NB4 (cell line): ENCODE measurements around the gene RCOR1.

Experiments used
- DNase-seq: peaks from one replicate; pipeline ENCODE4 v3.0.0; 2010; ENCODE audit warnings: low read depth
- H3K4me3 ChIP-seq: one replicate; pipeline ENCODE4 v1.5.1; 2011; ENCODE audit warnings: mild to moderate bottlenecking, low read depth, low read length, moderate library complexity
- CTCF ChIP-seq: IDR thresholded peaks from one replicate; pipeline ENCODE4 v1.5.1; 2012; ENCODE audit warnings: low read depth, low read length
- MAX ChIP-seq: IDR thresholded peaks from 2 replicates; pipeline ENCODE4 v1.6.1; 2011; ENCODE audit warnings: low read depth, low read length
- MYC ChIP-seq: IDR thresholded peaks from 2 replicates; pipeline ENCODE4 v1.6.1; 2011; ENCODE audit warnings: low read depth, low read length
- POLR2A ChIP-seq: IDR thresholded peaks from 2 replicates; pipeline ENCODE4 v1.6.1; 2011; ENCODE audit warnings: mild to moderate bottlenecking; ENCODE audit not compliant: insufficient read length; ENCODE audit errors: extremely low read depth

RCOR1 gene

DNA sequence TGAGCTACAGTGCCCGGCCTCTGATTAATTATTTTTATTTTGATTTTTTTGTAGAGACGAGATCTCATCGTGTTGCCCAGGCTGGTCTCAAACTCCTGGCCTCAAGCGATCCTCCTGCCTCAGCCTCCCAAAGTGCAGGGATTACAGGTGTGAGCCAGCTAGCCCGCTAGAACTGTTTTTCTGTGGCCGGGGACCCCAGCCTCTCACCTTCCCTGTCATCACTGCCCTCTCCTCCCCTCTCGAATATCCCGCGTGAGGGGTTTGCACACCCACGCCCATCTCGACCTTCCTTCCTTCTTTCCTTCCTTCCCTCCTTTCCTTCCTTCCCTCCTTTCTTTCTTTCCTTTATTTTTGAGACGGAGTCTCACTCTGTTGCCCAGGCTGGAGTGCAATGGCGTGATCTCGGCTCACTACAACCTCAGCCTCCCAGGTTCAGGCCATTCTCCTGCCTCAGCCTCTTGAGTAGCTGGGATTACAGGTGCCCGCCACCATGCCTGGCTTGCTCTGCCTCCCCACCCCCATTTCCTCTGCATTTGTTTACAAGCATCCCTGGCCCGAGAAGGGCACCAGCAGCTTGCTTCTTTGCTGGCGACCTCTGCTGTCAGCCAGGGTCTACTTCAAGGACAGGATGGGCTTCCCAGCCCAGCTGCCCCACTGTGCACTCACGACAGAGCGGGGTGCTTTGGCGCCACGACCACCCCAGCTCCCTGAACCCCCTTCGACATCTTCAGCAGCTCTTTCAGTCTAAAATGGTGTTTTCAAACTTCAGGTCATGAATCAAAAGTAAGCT is 180.5 kb downstream of the RCOR1 start:
- TF ChIP-seq MAX = no peak
- peak; percentile 27 for TF ChIP-seq CTCF
- TF ChIP-seq MYC = no peak
- DNase-seq = peak; percentile 61
- no peak overlapping the region for H3K4me3 ChIP-seq

GRCh38 chr14:102774391-102775153 is 182.1 kb downstream of the RCOR1 start:
- TF ChIP-seq MAX (no peak), CTCF (peak; percentile 74)
- peak; percentile 76 for DNase-seq
- H3K4me3 ChIP-seq = no peak overlapping the region

DNA sequence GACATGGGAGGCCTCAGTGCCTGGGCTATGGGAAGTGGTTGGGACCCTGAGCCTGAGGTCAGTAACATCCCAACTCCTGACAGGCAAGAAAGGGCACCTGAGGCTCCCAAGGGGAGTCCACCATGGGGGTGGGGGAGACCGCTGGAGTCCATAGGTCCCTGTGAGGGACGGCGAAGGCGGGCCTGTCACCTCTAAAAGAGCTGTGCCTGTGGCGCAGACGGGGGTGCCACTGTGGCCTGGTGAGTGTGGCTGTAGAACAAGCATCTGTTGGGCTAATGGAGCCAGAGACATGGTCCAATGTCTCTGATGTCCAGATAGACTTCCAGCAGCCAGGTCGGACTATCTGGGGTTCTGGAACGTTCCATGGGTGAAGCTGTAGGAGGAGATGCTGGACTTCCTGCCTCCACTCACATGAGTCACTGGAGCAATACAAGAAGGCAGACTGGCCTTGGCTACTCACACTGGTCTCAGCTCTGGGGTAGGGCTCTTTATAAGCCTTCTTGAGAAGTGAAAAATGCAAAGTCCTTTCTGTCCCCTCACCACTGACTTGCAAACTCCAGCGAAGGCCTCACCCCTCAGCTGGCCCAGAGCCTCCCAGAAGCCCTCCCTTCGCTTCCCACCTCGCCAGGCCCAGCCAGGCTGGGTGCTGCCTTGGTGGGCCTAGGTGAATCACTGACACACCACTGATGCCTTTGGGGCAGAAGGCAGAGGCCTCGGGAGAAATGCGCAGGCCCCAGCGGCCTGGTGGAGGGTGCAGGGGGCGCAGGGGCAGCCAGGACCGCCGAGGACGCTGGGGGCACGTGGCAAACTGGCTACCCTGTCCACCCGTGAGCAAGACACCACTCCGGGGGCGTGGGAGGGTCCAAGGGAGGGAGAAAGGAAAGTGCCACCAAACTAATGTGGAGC is 183.7 kb downstream of the RCOR1 start:
- no peak for TF ChIP-seq MAX
- no peak for TF ChIP-seq POLR2A
- no peak for TF ChIP-seq MYC
- TF ChIP-seq CTCF = no peak
- no peak overlapping the region for H3K4me3 ChIP-seq
- DNase-seq = peak; percentile 57

DNA sequence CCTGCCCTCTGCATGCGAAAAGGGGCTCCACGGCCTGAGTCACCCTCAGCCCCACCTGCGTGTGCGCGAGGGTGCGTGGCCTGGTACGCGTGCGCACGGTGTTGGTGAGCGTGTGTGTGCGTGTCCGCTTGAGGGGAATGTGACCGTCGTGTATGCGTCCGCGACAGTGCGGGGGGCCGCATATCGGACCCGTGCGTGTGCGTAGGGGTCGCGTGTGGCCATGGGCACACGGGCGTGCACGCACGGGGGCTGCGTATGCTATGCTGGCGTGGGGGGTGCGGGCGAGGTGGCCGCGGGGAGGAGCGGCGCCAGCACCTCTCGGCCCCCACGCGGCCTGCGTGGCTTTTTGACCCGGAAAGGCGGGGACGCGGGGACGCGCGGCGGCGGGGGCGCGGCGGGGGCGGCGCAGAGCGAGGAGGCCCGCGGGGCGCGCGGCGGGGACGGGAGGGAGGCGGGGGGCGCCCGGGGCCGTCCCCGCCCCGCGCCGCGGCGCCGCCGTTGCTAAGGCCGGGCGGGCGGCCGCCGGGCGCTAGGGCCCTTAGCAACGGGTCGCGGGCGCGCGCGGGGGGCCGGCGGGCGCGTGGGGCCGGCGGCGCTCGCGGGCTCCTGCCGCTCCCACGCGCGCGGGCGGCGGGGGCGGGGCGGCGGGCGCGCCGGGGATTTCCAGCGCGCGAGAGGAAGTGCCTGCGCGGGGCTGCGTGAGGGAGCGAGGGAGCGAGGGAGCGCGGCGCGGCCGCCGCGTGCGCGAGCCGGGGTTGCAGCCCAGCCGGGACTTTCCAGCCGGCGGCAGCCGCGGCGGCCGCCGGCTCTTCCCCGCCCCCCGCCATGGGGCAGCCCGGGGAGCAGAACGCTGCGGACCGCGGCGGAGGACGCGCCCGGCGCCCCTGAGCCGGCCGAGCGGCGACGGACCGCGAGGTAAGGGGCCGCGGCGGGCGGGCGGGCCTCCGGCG is 184.6 kb downstream of the RCOR1 start, which contains the start of gene TRAF3:
TSS of gene TRAF3 (plus strand) at position 689 of the 950 bp plus-strand sequence. CDS start 92,753 bp downstream, outside the sequence.
- peak within 1 kb of the TSS; percentile 96 for H3K4me3 ChIP-seq
- DNase-seq = peak; percentile 78
- TF ChIP-seq CTCF (no peak), POLR2A (no peak), MYC (peak; percentile 69), MAX (0 out of 2 replicates have a peak, but pooled peaks have one; percentile 6)
